Astrocyte (in vitro differentiated cells and primary cell): ENCODE data around the gene VPS13C.

Experiments
- CTCF ChIP-seq: IDR thresholded peaks from 2 replicates; pipeline ENCODE4 v1.5.1; 2011; ENCODE audit warnings: low read depth, mild to moderate bottlenecking, inconsistent platforms, low read length, moderate library complexity; ENCODE audit not compliant: insufficient read depth
- EZH2 ChIP-seq: IDR thresholded peaks from 2 replicates; pipeline ENCODE4 v1.6.1; 2012; ENCODE audit warnings: mild to moderate bottlenecking, low read length, inconsistent platforms; ENCODE audit not compliant: insufficient read depth

GRCh38 chr15:62083194-62084154, 23.2 kb upstream of the VPS13C start:
- TF ChIP-seq EZH2: no peak
- TF ChIP-seq CTCF: no peak
